CD4-positive, alpha-beta T cell treated with Interleukin-6 at 100 ng/mL for 8 hours (primary cell): Measurements from ENCODE around the gene AHNAK.
"Not testable (repeated sequence)": the region's sequence is repeated elsewhere in the genome, so short reads cannot be mapped to it uniquely, and the experiment has no call there.

Experiments used
- DNase-seq: peaks from one replicate; pipeline ENCODE4 v3.0.0-alpha.2; 2020; ENCODE audit warnings: mixed read lengths, low spot score

Gene AHNAK

DNA sequence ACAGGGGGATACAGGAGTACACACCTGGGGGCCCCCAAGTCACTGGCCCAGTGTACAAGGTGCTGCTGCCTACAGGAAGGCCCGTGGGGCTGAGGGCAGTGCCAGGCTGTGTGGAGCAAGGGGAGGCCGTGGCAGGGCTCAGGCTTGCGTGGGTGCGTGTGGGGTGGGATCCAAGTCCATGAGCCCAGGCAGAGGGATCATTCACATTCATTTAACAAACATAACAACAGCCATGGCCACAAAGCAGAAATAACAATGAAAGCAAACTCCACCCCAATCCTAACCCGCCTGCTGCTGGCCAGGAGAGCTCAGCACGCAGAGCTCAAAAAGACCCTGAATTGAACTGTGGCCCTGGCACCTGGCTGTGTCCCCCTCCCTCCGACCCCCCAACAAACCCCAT lies 144.8 kb downstream of the AHNAK start:
- no peak for DNase-seq

- DNase-seq, result no peak
These were observed 145.2 kb downstream of the AHNAK start for GRCh38 chr11:62401356-62401755.

DNA sequence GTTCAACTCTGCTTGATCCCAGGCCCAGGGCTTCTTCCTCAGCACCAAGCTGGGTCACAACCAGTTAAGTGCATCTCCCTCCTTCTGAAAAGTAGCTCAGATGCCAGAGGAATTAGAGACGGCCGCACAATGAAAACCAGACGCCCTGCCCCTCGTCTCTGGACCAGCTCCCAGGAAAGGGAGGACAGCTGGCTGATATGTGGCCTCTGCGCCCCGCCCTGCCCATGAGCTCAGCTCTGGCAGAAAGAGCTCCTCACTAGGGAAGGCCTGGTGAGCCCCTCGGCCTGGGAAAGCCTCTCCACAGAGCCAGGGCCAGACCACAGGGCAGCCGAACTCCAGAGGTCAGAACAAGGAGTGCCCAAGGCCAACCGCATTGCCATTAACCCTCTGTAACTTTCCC lies 145.8 kb downstream of the AHNAK start:
- DNase-seq, result no peak

DNA sequence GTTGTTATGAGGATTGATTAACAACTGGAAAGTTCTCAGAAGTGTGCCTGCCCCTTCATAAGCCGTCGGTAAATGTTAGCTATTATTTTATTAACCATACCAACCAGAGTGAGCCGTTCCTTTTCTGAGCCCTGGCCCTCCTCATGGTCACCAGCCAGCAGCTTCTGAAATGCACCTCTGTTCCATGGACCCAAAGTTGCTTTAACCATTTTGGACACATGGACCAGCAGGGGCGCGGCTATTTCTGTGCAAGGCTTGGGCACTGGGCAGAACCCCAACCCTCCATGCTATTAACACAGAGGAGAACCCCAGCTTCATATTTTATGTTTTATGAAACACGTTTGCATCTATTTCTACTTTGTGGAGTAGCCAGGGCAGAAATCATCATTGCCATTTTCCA lies 146.3 kb downstream of the AHNAK start:
- no peak for DNase-seq

DNA sequence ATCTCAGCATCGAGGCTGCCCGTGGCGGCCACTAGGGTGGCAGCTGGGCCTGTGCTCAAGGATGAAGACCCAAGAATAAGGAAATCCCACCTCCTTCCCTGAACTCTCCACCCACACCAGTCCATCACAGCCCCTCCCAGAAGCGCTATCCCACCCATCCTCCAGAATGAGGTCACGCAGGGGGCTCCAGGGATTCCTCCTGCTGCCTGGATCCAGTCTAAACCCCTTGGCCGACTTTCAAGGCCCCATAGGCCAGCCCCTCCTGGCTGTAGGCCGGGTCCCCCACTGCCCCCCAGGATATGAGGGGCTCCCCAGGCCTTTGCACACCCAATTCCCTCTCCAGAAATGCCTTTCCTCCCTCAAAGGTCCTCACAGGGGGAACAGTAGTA lies 146.7 kb downstream of the AHNAK start:
- DNase-seq, result no peak

GRCh38 chr11:62399172-62399877 lies 147.3 kb downstream of the AHNAK start:
- no peak for DNase-seq

DNA sequence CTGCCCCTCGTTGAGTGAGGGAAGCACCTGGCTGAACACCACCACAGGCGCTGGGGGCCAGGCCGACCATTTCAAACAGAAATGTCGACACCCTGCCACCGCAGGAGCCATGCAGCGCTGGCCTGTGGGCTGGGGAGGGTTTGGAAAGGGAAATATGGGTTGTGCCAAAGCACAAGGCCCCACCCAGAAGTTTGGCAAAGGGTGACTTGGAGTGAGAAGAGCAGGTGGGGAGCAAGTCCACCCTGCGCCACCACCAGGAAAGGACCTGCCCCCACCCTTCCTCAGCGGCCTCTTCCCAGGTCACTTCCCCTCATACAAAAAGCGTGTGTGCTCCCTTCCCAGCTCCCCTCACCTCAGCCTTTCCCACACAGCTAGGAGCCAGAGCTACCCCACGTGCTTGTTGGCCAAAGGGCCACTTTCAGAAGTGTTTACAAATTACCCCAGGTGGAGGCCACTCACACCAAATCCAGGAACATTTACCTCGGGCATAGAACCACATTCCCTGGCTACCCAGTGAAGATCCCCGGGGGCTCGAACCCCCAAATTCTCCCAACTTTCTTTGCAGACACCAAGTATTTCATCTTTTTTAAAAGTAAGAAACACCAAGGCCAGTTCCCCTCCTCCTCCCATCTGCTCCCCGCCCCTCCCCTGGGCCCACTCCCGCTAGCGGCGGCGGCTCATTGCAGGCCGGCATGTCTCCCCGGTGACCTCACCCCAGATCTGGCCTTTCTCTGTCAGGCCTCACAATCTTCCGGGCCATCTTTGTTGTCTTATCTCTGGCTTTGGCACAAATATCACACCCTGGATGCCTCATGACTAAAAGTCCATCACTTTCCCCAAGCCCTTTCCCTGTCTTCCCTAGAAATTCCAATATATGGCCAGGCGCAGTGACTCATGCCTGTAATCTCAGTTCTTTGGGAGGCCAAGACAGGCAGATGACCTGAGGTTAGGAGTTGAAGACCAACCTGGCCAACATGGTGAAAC lies 148.3 kb downstream of the AHNAK start:
- no peak for DNase-seq

- DNase-seq, result no peak
These were observed 150.6 kb downstream of the AHNAK start for GRCh38 chr11:62395885-62396551.

- DNase-seq, result peak; percentile 68
These were observed 151.6 kb downstream of the AHNAK start for GRCh38 chr11:62394825-62395538.

- no peak for DNase-seq
These were observed 152.9 kb downstream of the AHNAK start for GRCh38 chr11:62393735-62394134.

DNA sequence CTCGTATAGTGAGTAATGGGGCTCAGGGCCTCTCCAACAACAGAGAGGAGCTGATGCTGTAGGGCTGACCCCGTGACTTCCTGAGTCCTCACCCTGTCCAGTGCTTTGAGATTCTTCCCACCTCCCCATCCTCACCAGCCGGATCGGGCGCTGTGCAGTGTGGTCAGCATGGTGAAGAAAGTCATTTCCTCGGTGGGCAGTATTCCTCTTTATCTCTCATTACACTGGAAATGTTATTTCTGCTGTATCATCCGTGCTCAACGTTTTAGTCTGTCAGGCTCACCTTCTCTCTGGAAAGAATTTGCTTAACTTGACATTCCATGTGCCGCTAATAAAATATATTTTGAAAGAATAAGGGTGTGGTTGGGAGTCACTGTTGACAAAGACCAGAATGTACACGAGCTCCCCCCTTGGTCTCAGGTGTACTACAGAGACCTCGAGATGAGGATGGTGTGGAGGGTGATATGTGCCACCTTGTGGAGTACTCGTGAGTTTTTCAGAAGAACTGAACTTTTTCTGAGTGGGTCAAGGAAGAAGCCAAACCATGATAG lies 153.5 kb downstream of the AHNAK start:
- DNase-seq, result peak; percentile 46

- no peak for DNase-seq
These were observed 154.1 kb downstream of the AHNAK start for GRCh38 chr11:62392506-62392905.

DNA sequence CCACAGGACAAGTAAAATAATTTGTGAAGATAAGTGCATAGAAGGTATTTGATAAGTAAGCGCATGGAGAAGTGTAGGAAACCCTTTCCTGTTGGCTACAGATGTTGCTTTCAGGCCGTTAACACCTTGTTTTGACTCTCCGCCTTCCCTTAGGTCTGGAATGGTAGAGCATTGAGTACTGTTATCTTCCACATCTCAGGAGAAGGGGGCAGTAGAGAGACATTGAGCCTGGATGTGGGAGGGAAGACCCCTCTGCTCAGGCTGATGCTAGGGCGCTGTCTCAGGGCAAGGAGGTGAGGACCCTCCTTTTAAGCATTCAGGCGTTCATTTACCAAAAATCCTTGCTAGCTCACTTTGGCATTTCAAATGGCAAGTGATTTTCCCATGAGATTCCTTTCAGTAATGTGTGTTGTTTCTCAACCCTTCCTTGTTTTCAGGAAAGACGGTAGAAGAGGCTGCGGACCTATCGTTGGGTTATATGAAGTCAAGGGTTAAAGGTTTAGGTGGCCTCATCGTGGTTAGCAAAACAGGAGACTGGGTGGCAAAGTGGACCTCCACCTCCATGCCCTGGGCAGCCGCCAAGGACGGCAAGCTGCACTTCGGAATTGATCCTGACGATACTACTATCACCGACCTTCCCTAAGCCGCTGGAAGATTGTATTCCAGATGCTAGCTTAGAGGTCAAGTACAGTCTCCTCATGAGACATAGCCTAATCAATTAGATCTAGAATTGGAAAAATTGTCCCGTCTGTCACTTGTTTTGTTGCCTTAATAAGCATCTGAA lies 154.8 kb downstream of the AHNAK start:
- DNase-seq, result no peak

DNA sequence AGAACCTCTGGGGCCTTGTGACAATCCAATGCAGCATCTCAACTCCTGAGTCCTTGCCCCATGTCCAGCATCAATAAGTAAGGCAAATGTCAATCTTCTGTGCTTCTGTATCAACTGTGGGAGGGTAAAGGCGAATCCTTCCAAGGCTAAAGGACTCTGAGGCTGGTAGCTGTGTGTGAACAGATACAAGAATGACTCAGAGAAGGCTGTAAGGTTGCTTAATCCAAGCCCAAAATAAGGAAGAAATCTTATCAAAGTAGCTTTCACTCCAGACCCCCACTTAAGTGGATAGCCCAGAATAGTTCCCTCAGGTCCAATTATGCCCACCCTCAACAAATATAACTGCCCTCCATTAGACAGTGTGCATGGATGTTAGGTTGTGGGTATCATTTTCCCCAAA lies 155.9 kb downstream of the AHNAK start:
- DNase-seq, result no peak

DNA sequence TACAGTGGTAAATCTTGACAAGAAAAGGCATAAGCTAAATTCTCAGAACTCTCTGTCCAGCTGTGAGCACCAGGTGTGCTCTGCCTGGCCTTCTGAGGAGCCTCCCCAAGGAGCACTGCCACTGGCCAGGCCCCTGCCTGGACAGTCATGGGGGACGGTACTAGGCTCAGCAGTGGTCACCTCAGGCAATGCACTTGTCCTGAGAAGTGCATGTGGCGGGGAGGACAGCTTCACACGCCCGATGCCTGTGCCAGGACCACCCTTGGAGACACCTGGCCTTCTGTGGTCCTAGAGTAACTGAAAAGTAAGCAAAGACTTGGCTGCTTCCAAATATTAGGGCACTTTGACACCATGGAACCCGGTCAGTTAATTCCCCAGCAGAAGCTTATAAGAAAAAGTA lies 156.4 kb downstream of the AHNAK start:
- DNase-seq, result no peak

DNA sequence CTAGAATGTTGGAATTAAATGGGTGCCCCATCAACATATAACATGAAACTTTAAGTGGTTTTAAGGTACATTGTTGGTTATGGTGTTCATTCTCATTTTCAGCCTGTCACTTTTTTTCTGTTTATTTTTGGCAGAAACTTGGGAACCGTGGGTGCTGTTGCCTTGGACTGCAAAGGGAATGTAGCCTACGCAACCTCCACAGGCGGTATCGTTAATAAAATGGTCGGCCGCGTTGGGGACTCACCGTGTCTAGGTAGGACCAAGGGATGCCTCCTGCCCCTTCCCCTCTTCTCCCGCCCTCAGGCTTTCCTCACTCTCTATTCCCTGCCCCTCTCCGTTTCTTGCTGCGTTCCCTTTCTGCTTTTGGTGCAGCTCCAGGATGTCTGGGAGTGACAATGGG lies 157.6 kb downstream of the AHNAK start:
- no peak for DNase-seq

GRCh38 chr11:62387381-62387780 lies 159.2 kb downstream of the AHNAK start:
- DNase-seq, result no peak

- not testable (repeated sequence) for DNase-seq
These were observed 160.5 kb downstream of the AHNAK start for GRCh38 chr11:62386083-62386482.

GRCh38 chr11:62383822-62384221 lies 162.8 kb downstream of the AHNAK start:
- no peak for DNase-seq
